Frontal cortex (tissue), 4 donors: ENCODE data around the gene NUS1. TPM values are rescaled to one million over a fixed set of nuclear protein-coding genes. Genes with fewer than 3 reads are reported as not detected.
"Not testable (repeated sequence)": the region's sequence is repeated elsewhere in the genome, so short reads cannot be mapped to it uniquely, and the experiment has no call there.

Source experiments
- DNase-seq, 2 donors: peaks; one replicate each; pipeline ENCODE4 v3.0.0; 2012; ENCODE audit warnings: low spot score in 2 of 2
- FAIRE-seq: peaks from 2 replicates; lab custom pipeline; 2012; peaks lifted over from hg19 to GRCh38; lab: Jason Lieb, UNC
- total RNA-seq: library from RNA; depleted of rRNA; stranded (reverse); fragments of >200 nt; gene quantifications from one replicate; pipeline ENCODE4 v1.2.3, GENCODE V29; 2014
- donor health status: control.
- donor health status: control.
- donor health status: control.

Gene NUS1
- 34.6 TPM for total RNA-seq

DNA sequence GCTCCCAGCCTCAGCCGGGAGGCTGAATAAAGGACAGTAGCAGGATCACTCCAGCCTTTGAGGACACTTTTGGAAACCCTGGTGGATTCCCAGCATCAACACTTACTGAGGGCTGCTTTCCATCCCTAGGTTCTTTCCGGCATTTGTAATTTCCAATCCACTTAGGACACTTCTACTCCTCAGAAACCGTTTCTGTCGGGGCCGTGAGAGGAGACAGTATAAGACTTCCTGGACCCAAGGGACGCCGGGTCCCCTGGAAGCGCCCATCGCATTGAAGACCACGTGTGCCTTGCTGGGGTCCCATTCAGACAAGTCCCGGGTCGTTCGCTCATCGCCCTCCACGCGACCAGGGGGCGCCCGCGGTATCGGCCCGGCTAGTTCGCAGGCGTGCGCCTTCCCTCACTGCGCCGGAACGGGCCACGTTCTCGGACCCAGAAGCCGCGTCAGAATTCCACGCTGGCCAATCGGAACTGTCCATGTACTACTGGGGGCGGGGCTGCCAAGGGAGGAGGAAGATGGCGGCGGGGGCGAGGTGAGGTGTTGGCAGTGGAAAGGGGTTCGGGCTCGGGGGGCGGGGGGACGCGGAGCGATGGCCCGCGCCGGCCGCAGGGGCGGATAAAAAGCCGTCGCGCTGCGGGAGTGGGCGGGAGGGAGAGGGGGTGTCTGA is at the start of gene NUS1:
TSS of gene NUS1 (plus strand) at position 479 of the 667 bp plus-strand sequence. CDS start 202 bp downstream, outside the sequence.
- FAIRE-seq (no peak), DNase-seq (peak; percentile 89 to 95)

DNA sequence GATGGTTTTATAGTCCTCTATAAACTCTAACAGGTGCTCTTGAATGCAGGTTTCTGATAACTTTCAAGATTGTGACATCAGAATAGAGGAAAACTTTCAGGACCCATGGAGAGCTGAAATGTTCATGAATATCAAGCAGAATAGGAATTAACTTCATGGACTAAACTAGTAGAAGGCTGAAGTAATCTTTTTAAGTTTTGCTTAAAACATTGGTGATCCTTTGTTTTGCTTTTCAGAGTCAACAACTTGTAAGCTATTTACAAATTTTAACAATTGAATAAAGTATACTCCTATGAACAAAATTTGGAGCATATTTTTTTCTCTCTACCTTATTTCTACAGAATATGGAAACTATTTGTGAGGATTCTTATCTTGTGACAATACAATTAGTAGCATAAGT is 47.7 kb upstream of the NUS1 start:
- DNase-seq: no peak
- no peak for FAIRE-seq

DNA sequence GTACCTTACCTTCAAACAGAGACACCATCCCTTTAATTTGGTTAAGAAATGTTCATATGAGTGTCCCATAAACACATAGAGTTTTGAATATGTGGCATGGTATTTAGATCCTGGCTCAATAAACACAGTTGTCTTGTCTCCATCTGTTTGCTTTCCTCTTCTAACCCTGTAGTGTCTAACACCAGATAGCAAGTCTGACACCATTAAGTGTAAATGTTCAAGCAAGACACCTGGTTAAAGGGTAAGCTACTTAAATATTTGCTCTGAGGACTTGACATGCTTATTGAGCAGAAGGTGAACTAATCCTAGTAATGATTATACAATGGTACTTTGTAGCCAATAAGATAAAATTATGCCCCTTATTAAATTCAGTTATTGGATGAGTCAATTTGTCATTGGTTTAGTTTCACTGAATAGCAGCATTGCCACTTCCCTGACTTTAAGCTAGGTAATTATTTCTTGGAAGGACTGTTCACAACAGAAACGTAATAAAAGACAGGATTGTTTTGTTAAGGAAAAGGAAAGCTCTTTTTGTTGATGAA is 46.1 kb upstream of the NUS1 start:
- DNase-seq (no peak), FAIRE-seq (no peak)

DNA sequence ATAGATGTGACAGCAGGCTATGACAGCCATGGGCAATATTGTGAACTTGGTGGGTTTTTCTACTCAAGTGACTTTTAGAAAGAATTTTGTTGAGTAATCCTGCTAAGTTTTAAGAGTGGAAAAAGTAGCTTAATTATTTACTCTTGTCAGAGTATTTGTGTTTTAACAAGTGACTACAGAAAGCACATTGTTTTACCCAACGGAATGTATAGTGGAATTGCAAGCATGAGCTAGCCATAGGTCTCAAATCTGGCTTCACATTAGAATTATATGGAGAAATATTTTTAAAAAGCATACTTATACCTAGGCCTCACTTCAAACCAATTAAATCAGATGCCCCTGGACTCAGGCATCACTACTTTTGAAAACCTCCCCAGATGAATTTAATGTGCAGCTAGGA is 37.5 kb upstream of the NUS1 start:
- DNase-seq (no peak), FAIRE-seq (no peak)

- no peak for DNase-seq
- FAIRE-seq: no peak
Measured at GRCh38 chr6:117642976-117643375, 32.3 kb upstream of the NUS1 start.

GRCh38 chr6:117651984-117652383 is 23.3 kb upstream of the NUS1 start:
- not testable (repeated sequence) for FAIRE-seq

DNA sequence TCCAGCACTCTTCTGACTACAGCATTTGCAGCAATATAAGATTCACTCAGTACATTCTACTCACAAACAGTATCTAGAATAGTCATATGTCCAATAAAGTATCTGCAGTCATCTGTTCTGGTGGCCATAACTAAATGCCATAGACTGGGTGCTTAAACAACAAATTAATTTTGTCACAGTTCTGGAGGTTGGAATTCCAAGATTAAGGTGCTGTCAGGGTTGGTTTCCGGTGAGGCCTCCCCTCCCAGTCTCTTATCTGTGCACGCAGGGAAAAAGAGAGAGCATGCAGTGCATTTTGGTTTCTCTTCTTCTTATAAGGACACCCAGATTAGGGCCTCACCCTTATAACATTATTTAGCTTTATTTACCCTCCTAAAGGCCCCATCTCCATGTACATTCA is 21.3 kb upstream of the NUS1 start:
- FAIRE-seq (no peak), DNase-seq (no peak)

More at GRCh38 chr6:117651984-117652383, 23.3 kb upstream of the NUS1 start:
- not testable (repeated sequence) for DNase-seq

- no peak for DNase-seq
- FAIRE-seq: no peak
Measured at GRCh38 chr6:117655380-117655779, 19.9 kb upstream of the NUS1 start.

GRCh38 chr6:117666881-117667280 is 8.4 kb upstream of the NUS1 start:
- FAIRE-seq: no peak

GRCh38 chr6:117668736-117669135 is 6.5 kb upstream of the NUS1 start:
- DNase-seq: no peak
- FAIRE-seq: no peak

More at GRCh38 chr6:117666881-117667280, 8.4 kb upstream of the NUS1 start:
- no peak for DNase-seq

- no peak for DNase-seq
- FAIRE-seq: no peak
Measured at GRCh38 chr6:117674503-117674902, 766 bp upstream of the NUS1 start.

GRCh38 chr6:117675658-117676301 is 511 bp downstream of the NUS1 start:
- DNase-seq, FAIRE-seq: not testable (repeated sequence)

DNA sequence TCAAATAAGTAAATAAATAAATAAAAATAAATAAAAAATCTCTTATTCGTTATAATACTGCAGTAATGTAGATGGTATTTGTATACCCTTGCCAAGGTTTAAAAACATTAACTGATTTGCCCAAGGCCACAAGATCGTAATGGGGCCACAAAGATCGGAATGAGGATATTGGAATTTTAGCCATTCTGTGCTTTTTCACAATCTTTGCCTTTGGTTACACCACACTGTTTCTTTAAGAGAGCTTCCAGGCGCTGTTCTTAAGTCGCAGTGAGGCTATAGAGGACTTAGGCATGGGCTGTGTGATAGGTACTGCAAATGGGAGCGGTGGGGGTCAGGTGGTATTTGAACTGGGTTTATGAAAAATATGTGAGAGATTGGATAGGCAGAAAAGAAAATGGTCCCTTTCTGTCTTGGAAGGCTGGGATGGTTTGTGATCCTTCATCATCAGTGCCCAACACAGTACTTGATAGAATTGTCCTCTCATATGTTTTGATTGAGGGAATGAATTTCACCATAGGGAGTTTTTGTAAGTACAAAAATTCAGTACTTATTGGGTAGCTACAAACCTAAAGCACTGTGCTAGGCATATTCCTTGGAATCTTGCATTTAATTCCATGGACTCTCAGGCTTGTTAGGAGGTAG is 1.4 kb downstream of the NUS1 start:
- DNase-seq: no peak
- FAIRE-seq: no peak

DNA sequence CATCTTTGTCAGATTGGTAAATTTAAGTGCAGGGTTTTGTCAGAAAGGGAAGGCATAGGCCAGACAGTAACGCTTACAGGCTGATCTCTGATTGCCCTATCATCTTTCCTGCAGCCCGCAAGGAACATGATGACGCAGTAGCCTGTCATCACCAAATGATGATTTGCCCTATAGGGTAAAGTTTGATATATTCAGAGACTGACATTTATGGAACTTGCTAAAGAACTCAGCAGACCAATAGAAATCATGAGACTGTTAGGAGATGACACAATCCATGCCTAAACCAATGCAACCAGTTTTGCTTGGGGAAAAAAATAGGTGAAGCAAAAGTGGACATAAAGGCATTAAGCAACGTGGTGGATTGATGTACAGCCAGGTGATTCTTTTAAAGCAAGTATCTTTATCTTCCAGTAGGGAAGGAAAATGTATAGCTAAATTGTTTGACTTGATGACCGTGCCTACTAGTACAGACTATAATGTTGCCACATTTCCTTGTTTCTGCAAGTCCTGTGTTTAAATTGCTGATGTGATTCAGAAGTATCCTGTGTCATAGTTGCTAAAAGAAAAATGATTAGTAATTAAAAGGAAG is 2.4 kb downstream of the NUS1 start:
- DNase-seq (no peak), FAIRE-seq (no peak)

- FAIRE-seq (no peak), DNase-seq (no peak)
Measured at GRCh38 chr6:117681162-117681741, 6.0 kb downstream of the NUS1 start.

DNA sequence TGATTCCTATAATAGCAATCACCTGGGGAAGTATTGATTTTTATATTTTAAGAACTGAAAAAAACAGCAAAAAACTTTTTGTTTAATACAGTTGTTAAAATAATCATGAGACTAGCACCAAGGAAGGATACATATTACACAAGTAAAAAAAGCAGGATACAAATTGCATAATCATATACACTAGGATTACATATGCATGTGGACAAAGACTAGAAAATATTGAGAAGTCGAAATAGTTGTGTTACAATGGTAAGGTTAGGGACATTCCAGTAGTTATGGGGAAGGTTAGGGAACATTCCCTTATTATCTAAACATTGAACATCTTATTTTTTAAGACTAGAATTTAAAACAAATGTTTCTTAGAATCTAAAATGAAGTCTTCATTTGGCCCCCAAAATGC is 9.5 kb downstream of the NUS1 start:
- FAIRE-seq (no peak), DNase-seq (no peak)

DNA sequence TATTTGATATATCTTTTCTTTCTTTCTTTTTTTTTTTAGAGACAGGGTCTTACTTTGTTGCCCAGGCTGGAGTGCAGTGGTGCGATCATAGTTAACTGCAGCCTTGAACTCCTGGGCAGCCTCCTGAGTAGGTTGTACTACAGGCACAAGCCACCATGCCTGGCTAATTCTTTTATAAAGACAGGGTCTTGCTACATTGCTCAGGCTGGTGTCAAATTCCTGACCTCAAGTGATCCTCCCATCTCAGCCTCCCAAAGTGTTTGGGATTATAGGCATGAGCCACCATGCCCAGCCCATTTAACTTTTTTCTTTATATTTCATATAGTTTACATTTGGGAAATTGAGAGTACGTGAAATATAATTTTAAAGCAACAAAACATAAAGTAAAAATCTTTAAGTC is 10.1 kb downstream of the NUS1 start:
- no peak for FAIRE-seq
- no peak for DNase-seq

GRCh38 chr6:117687021-117687648 is 11.9 kb downstream of the NUS1 start:
- DNase-seq (no peak), FAIRE-seq (no peak)

DNA sequence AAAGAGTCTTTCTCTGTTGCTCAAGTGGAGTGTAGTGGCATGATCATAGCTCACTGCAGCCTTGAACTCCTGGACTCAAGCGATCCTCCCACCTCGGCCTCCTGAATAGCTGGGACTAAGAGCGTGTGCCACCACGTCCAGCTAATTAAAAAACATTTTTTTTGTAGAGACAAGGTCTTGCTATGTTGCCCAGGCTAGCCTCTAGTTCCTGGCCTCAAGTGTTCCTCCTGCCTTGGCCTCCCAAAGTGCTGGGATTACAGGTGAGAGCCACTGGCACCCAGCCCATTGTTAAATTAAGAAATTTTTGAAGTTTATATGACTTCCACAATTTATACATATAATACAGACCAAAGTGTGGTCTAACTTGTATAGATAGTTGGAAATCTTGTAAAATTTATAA is 14.3 kb downstream of the NUS1 start:
- not testable (repeated sequence) for DNase-seq, FAIRE-seq

DNA sequence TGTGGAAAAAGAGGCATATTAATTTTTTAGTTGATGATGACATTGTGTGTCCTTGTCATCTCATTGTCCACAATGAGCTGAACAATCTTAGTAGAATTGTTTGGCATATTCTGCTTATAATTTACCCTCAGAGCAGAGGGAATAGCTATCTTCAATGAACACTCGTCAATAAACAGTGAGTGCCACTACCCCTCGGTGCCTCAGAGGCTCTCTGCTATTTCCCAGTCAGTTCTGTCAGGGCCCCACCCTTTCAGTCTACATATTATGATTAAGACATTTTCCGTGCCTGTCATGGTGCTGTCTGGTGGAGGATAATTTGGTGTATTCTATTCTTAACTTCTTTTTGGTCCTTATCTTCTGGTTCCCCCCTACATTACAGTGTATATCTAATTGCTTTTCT is 31.2 kb downstream of the NUS1 start:
- FAIRE-seq (no peak), DNase-seq (no peak)
